Endodermal cell (in vitro differentiated cells): ENCODE data around the gene DNAJB4. TPM values are rescaled to one million over a fixed set of nuclear protein-coding genes. Genes with fewer than 3 reads are reported as not detected.

ENCODE experiments used
- DNase-seq: peaks from one replicate; pipeline ENCODE4 v3.0.0-alpha.2; 2017
- H3K27ac ChIP-seq: 2 replicates; pipeline ENCODE4 v1.5.1; 2013; ENCODE audit warnings: mild to moderate bottlenecking, low read depth, low read length, moderate library complexity
- H3K27me3 ChIP-seq: 2 replicates; pipeline ENCODE4 v1.6.1; 2013; ENCODE audit warnings: mild to moderate bottlenecking, low read length, moderate library complexity; ENCODE audit not compliant: insufficient read depth, control insufficient read depth, poor library complexity, severe bottlenecking
- H3K36me3 ChIP-seq: 2 replicates; pipeline ENCODE4 v1.7.0; 2013; ENCODE audit warnings: mild to moderate bottlenecking, low read length, moderate library complexity; ENCODE audit not compliant: control insufficient read depth, insufficient read depth
- H3K4me1 ChIP-seq: one replicate; pipeline ENCODE4 v1.7.0; 2013; ENCODE audit warnings: low read length; ENCODE audit not compliant: control insufficient read depth, insufficient read depth
- H3K4me3 ChIP-seq: 2 replicates; pipeline ENCODE4 v1.5.1; 2013; ENCODE audit warnings: mild to moderate bottlenecking, low read length, moderate library complexity
- H3K9ac ChIP-seq: 2 replicates; pipeline ENCODE4 v1.6.1; 2013; ENCODE audit warnings: mild to moderate bottlenecking, low read length, moderate library complexity; ENCODE audit not compliant: poor library complexity, severe bottlenecking; ENCODE audit errors: extremely low read depth
- H3K9me3 ChIP-seq: 2 replicates; pipeline ENCODE4 v1.6.1; 2013; ENCODE audit warnings: mild to moderate bottlenecking, low read length, moderate library complexity; ENCODE audit not compliant: control insufficient read depth
- H3K27ac Mint-ChIP-seq: 2 replicates; pipeline ENCODE4 v1.8.0; 2020; ENCODE audit warnings: mixed read lengths
- H3K27me3 Mint-ChIP-seq: 2 replicates; pipeline ENCODE4 v1.8.0; 2021; ENCODE audit warnings: mild to moderate bottlenecking, mixed read lengths; ENCODE audit not compliant: insufficient read depth
- H3K36me3 Mint-ChIP-seq: 2 replicates; pipeline ENCODE4 v1.8.0; 2020; ENCODE audit warnings: low read depth, mixed read lengths
- H3K4me1 Mint-ChIP-seq: 2 replicates; pipeline ENCODE4 v1.8.0; 2020; ENCODE audit warnings: mixed read lengths
- H3K4me3 Mint-ChIP-seq: 2 replicates; pipeline ENCODE4 v1.8.0; 2020; ENCODE audit warnings: mild to moderate bottlenecking, moderate library complexity, mixed read lengths
- H3K9me3 Mint-ChIP-seq: 2 replicates; pipeline ENCODE4 v1.8.0; 2020; ENCODE audit warnings: mild to moderate bottlenecking, mixed read lengths
- WGBS, 2 experiments: methylation state at CpG; one replicate each; pipeline versions ENCODE4 v1.1.5 to v1.1.7; 2013; ENCODE audit warnings: missing lambda C conversion rate in 2 of 2, mixed read lengths in 1 of 2; ENCODE audit not compliant: insufficient coverage in 1 of 2, insufficient read length in 1 of 2; 5-methylcytosine and 5-hydroxymethylcytosine counted together
- total RNA-seq, 2 donors: library from RNA; stranded (reverse); fragmentation: NEBNext Ultra II Directional in 1 of 2; extraction: Animal tissue kit (Norgen Biotek cat#: 25700) in 1 of 2; gene quantifications; 2 replicates in 1 of 2; 3 replicates in 1 of 2; pipeline ENCODE4 v1.2.1, GENCODE V29; 2021
- TF ChIP-seq, protein P1 (sequence below): fragments of 200-600 bp; sonication (generic); conservative IDR thresholded peaks from 2 replicates; pipeline ENCODE4 v1.5.0; 2021; ENCODE audit warnings: antibody characterized with exemption, mild to moderate bottlenecking

DNAJB4 gene
- total RNA-seq, 2 donors from 2014 or later = 16.4 to 38.4 TPM

DNA sequence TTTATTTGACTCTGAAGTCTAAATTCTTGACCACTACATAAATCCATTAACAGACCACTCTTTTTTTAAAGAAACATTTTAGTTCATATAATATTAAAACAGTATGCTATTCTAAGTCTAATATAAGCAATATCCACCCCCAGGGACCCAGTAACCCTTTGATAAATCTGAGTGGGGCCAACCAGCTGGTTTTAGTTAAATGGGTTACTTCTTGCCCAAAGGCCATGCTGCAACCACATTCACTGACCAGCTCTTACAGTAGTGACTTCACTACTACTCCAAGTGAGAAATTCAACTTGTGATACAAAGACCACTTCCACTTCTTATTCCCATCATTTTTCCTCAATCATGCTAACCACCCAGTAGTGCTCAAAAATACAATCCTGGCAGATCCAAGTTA, 46.3 kb upstream of the DNAJB4 start:
- H3K4me1 Mint-ChIP-seq = no peaks in the 10 kb centered on the region
- H3K9me3 ChIP-seq = no peaks in the 10 kb centered on the region
- H3K4me3 ChIP-seq = no peak overlapping the region
- no peaks in the 10 kb centered on the region for H3K27me3 ChIP-seq
- TF ChIP-seq, protein P1, sequence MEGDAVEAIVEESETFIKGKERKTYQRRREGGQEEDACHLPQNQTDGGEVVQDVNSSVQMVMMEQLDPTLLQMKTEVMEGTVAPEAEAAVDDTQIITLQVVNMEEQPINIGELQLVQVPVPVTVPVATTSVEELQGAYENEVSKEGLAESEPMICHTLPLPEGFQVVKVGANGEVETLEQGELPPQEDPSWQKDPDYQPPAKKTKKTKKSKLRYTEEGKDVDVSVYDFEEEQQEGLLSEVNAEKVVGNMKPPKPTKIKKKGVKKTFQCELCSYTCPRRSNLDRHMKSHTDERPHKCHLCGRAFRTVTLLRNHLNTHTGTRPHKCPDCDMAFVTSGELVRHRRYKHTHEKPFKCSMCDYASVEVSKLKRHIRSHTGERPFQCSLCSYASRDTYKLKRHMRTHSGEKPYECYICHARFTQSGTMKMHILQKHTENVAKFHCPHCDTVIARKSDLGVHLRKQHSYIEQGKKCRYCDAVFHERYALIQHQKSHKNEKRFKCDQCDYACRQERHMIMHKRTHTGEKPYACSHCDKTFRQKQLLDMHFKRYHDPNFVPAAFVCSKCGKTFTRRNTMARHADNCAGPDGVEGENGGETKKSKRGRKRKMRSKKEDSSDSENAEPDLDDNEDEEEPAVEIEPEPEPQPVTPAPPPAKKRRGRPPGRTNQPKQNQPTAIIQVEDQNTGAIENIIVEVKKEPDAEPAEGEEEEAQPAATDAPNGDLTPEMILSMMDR = no peak
- H3K36me3 ChIP-seq = peaks cover 100% of the 10 kb centered on the region
- no peak overlapping the region for H3K9ac ChIP-seq
- no peaks in the 10 kb centered on the region for H3K4me1 ChIP-seq
- no peak overlapping the region for H3K27ac Mint-ChIP-seq
- no peaks in the 10 kb centered on the region for H3K27me3 Mint-ChIP-seq
- DNase-seq = no peak
- H3K27ac ChIP-seq = no peak overlapping the region
- no peaks in the 10 kb centered on the region for H3K9me3 Mint-ChIP-seq
- no peak overlapping the region for H3K4me3 Mint-ChIP-seq
- H3K36me3 Mint-ChIP-seq = peaks cover 71% of the 10 kb centered on the region

DNA sequence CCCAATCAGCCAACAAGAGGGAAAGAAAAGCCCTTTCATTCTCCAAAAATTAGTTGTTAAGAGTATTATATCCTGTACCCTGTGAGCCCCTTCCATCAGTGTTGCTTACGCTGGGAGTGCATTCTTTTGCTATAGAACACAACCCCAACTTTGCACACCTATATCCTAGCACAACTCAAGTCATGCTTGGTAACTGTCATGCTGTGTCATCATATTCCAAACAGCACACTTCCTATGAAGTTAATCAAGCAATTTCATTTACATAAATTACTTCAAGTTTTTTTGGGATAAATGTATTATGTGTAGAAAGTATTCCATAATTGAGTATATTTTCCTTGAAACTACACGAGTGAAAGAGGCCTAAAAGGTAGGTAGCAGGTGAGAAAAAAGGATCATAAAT, 45.9 kb upstream of the DNAJB4 start:
- Histone ChIP-seq H3K9me3 (no peaks in the 10 kb centered on the region), H3K27ac (no peak overlapping the region), H3K27me3 (no peaks in the 10 kb centered on the region), H3K4me1 (no peaks in the 10 kb centered on the region), H3K4me3 (no peak overlapping the region), H3K9ac (no peak overlapping the region), H3K36me3 (peaks cover 100% of the 10 kb centered on the region)
- Mint-ChIP-seq H3K36me3 (peaks cover 72% of the 10 kb centered on the region), H3K4me1 (no peaks in the 10 kb centered on the region), H3K27ac (no peak overlapping the region), H3K27me3 (no peaks in the 10 kb centered on the region), H3K4me3 (no peak overlapping the region), H3K9me3 (no peaks in the 10 kb centered on the region)
- WGBS, 2 experiments = 95% methylated on average over 2 of the region's 2 CpGs; no CpG with 5 or more reads in 1 of the 2 experiments
- TF ChIP-seq, protein P1 = no peak
- DNase-seq = no peak

DNA sequence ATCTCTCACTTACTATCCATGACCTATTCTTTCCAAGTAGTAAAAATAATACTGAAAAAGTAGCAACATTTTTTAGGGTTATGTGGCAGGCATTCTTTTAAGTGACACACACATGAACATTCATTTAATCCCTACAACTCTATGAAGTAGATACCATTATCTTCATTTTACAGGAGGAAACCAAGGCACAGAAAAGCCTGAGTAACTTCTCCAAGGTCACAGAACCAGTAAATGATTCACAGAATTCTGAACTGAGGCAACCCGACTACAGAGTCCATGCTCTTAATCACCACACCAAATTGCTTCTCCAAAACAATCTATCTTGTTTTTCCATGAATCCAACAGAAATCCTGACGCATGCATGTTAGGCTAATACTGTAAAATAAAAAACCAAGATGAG, 43.3 kb upstream of the DNAJB4 start:
- TF ChIP-seq, protein P1 = no peak
- DNase-seq = no peak
- no peaks in the 10 kb centered on the region for H3K27me3 ChIP-seq
- no peaks in the 10 kb centered on the region for H3K9me3 ChIP-seq
- no peak overlapping the region for H3K9ac ChIP-seq
- H3K36me3 ChIP-seq = peaks cover 100% of the 10 kb centered on the region
- H3K4me1 Mint-ChIP-seq = peaks cover 5% of the 10 kb centered on the region
- no peaks in the 10 kb centered on the region for H3K9me3 Mint-ChIP-seq
- no peak overlapping the region for H3K27ac Mint-ChIP-seq
- no peaks in the 10 kb centered on the region for H3K27me3 Mint-ChIP-seq
- H3K4me3 Mint-ChIP-seq = no peak overlapping the region
- H3K4me1 ChIP-seq = no peaks in the 10 kb centered on the region
- WGBS, 2 experiments = 95 to 100% methylated on average over 1 to 2 of the region's 2 CpGs
- H3K4me3 ChIP-seq = no peak overlapping the region
- peaks cover 78% of the 10 kb centered on the region for H3K36me3 Mint-ChIP-seq
- no peak overlapping the region for H3K27ac ChIP-seq
